HepG2 (cell line): ENCODE measurements around the gene ASIC3. TPM values are rescaled to one million over a fixed set of nuclear protein-coding genes. Genes with fewer than 3 reads are reported as not detected.

Experiments
- AFF4 ChIP-seq: sonication (generic); formaldehyde crosslinking; IDR thresholded peaks from 2 replicates; pipeline ENCODE4 v1.4.0; 2020; ENCODE audit warnings: missing genetic modification reagents
- FOXM1 ChIP-seq: sonication (generic); formaldehyde crosslinking; IDR thresholded peaks from 2 replicates; pipeline ENCODE4 v1.5.0; 2020; ENCODE audit warnings: missing genetic modification reagents
- GRHL1 ChIP-seq: sonication (generic); formaldehyde crosslinking; conservative IDR thresholded peaks from 2 replicates; pipeline ENCODE4 v1.8.0; 2022; ENCODE audit warnings: missing genetic modification reagents
- IRF2 ChIP-seq: IDR thresholded peaks from 2 replicates; pipeline ENCODE4 v1.6.1; 2018; ENCODE audit warnings: missing genetic modification reagents, missing compliant biosample characterization
- TBX2 ChIP-seq: sonication (generic); formaldehyde crosslinking; IDR thresholded peaks from 2 replicates; pipeline ENCODE4 v1.5.0; 2020; ENCODE audit warnings: missing genetic modification reagents, mild to moderate bottlenecking, borderline replicate concordance
- TFDP2 ChIP-seq: sonication (generic); formaldehyde crosslinking; IDR thresholded peaks from 2 replicates; pipeline ENCODE4 v1.4.0; 2020; ENCODE audit warnings: missing genetic modification reagents
- TIGD3 ChIP-seq: sonication (generic); formaldehyde crosslinking; IDR thresholded peaks from 2 replicates; pipeline ENCODE4 v1.5.1; 2020; ENCODE audit warnings: mild to moderate bottlenecking, missing genetic modification reagents, borderline replicate concordance
- ZFYVE20 ChIP-seq: sonication (generic); formaldehyde crosslinking; IDR thresholded peaks from 2 replicates; pipeline ENCODE4 v1.8.0; 2023; ENCODE audit warnings: low read depth, mild to moderate bottlenecking, moderate library complexity, missing genetic modification reagents, borderline replicate concordance
- ZNF253 ChIP-seq: sonication (generic); formaldehyde crosslinking; IDR thresholded peaks from 2 replicates; pipeline ENCODE4 v1.8.0; 2022; ENCODE audit warnings: mild to moderate bottlenecking, missing genetic modification reagents, borderline replicate concordance
- ZNF430 ChIP-seq: sonication (generic); formaldehyde crosslinking; IDR thresholded peaks from 2 replicates; pipeline ENCODE4 v1.9.0; 2021; ENCODE audit warnings: mild to moderate bottlenecking, missing genetic modification reagents
- ZNF451 ChIP-seq: sonication (generic); formaldehyde crosslinking; IDR thresholded peaks from 2 replicates; pipeline ENCODE4 v1.5.0; 2020; ENCODE audit warnings: mild to moderate bottlenecking, missing genetic modification reagents
- ZNF512 ChIP-seq: sonication (generic); formaldehyde crosslinking; IDR thresholded peaks from 2 replicates; pipeline ENCODE4 v1.4.0; 2020; ENCODE audit warnings: mild to moderate bottlenecking, missing genetic modification reagents
- ZNF547 ChIP-seq: sonication (generic); formaldehyde crosslinking; IDR thresholded peaks from 2 replicates; pipeline ENCODE4 v1.5.1; 2020; ENCODE audit warnings: mild to moderate bottlenecking, missing genetic modification reagents
- ZNF605 ChIP-seq: sonication (generic); formaldehyde crosslinking; IDR thresholded peaks from 2 replicates; pipeline ENCODE4 v1.8.0; 2022; ENCODE audit warnings: mild to moderate bottlenecking, missing genetic modification reagents
- ZNF75D ChIP-seq: sonication (generic); formaldehyde crosslinking; IDR thresholded peaks from 2 replicates; pipeline ENCODE4 v1.8.1; 2023; ENCODE audit warnings: missing genetic modification reagents, mild to moderate bottlenecking, borderline replicate concordance
- polyA plus RNA-seq, 8 experiments: library from polyadenylated mRNA; depleted of rRNA in 3 of 8; stranded (reverse) in 7 of 8; unstranded in 1 of 8; fragments of >200 nt; fragmentation: Illumina TruSeq in 4 of 8; extraction: Trizol in 4 of 8; gene quantifications; 2 replicates each; pipeline versions ENCODE4 v1.2.1 to v1.2.3, GENCODE V29; 2011 to 2016; ENCODE audit warnings: low read depth in 4 of 8, missing spikeins in 1 of 8, mixed read lengths in 1 of 8; ENCODE audit not compliant: insufficient read depth in 1 of 8
- total RNA-seq, 5 experiments: library from RNA; depleted of rRNA; stranded (reverse); fragments of >200 nt; fragmentation: Illumina TruSeq; extraction: Trizol; gene quantifications; 2 replicates each; pipeline ENCODE4 v1.2.3, GENCODE V29; 2016; ENCODE audit warnings: low read depth in 1 of 5
- TF ChIP-seq, protein P1 (sequence below): sonication (generic); formaldehyde crosslinking; IDR thresholded peaks from 2 replicates; pipeline ENCODE4 v1.8.0; 2022; ENCODE audit warnings: missing genetic modification reagents, mild to moderate bottlenecking, inconsistent platforms, borderline replicate concordance

ASIC3 gene
- total and polyA plus RNA-seq, 2 of the 13 experiments (the other 11 are each of a cell fraction or from before 2014, with no cell fraction given): 0.51 TPM; not detected in 1

GRCh38 chr7:151017953-151018420, 30.3 kb upstream of the ASIC3 start (continued):
- TF ChIP-seq GRHL1 (CRISPR knock-in tag) (no peak), FOXM1 (CRISPR knock-in tag) (no peak), ZNF430 (no peak), TBX2 (CRISPR knock-in tag) (0 out of 2 replicates have a peak, but pooled peaks have one; percentile 17), ZNF253 (CRISPR knock-in tag) (no peak), IRF2 (peak; percentile 16; the same call in 1 of the 2 replicates), ZNF451 (no peak), ZNF547 (CRISPR knock-in tag) (peak; percentile 30; the same call in 1 of the 2 replicates), TIGD3 (CRISPR knock-in tag) (no peak), ZNF605 (CRISPR knock-in tag) (0 out of 2 replicates have a peak, but pooled peaks have one; percentile 42), TFDP2 (CRISPR knock-in tag) (peak; percentile 50; the same call in 1 of the 2 replicates), ZNF512 (CRISPR knock-in tag) (no peak), ZFYVE20 (CRISPR knock-in tag) (0 out of 2 replicates have a peak, but pooled peaks have one; percentile 7), AFF4 (no peak), ZNF75D (no peak)
- TF ChIP-seq, protein P1, sequence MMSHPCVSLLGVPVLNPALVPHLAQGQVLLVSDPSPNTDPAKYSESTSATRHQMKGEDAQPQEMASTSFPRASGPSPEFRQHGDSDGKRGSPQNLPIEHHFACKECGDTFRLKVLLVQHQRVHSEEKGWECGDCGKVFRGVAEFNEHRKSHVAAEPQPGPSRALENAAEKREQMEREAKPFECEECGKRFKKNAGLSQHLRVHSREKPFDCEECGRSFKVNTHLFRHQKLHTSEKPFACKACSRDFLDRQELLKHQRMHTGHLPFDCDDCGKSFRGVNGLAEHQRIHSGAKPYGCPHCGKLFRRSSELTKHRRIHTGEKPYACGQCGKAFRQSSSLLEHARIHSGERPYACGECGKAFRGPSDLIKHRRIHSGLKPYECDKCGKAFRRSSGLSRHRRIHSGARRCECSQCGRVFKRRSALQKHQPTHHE: no peak
